CD4-positive, alpha-beta memory T cell (primary cell): ENCODE data around the gene HTR2A. TPM values are rescaled to one million over a fixed set of nuclear protein-coding genes. Genes with fewer than 3 reads are reported as not detected.
A peak's percentile ranks its signal among the peaks of the same experiment; 100 is the strongest.

ENCODE experiments used
- CTCF ChIA-PET: fragments of 350-600 bp; sonication (Branson Sonifier 250); formaldehyde crosslinking; loops from one replicate; lab custom pipeline; 2021; ENCODE audit warnings: inconsistent platforms; ENCODE audit not compliant: partially characterized antibody; lab: Charles Lee
- POLR2A ChIA-PET: fragments of 350-600 bp; sonication (Branson Sonifier 250); formaldehyde crosslinking; loops from one replicate; lab custom pipeline; 2021; ENCODE audit not compliant: partially characterized antibody; lab: Charles Lee
- DNase-seq, 5 donors: peaks; one replicate each; pipeline versions ENCODE4 v3.0.0 to v3.0.0-alpha.2; 2020 to 2022; ENCODE audit warnings: mixed read lengths in 1 of 5
- H3K27ac ChIP-seq: one replicate; pipeline ENCODE4 v1.7.0; 2013; ENCODE audit warnings: low read depth, low read length
- H3K27me3 ChIP-seq: 2 replicates; pipeline ENCODE4 v1.7.0; 2013; ENCODE audit warnings: mild to moderate bottlenecking, low read length, moderate library complexity; ENCODE audit not compliant: insufficient read depth
- H3K36me3 ChIP-seq: 2 replicates; pipeline ENCODE4 v1.7.0; 2013; ENCODE audit warnings: mild to moderate bottlenecking, low read length, moderate library complexity; ENCODE audit not compliant: insufficient read depth
- H3K4me1 ChIP-seq: 2 replicates; pipeline ENCODE4 v1.7.0; 2013; ENCODE audit warnings: mild to moderate bottlenecking, low read length, moderate library complexity; ENCODE audit not compliant: insufficient read depth
- H3K4me3 ChIP-seq, 2 donors: one replicate each; pipeline ENCODE4 v1.7.0; 2013; ENCODE audit warnings: low read length in 2 of 2, mild to moderate bottlenecking in 1 of 2
- H3K9me3 ChIP-seq, 2 donors: one replicate each; pipeline ENCODE4 v1.7.0; 2013; ENCODE audit warnings: low read length in 2 of 2, control low read depth in 1 of 2; ENCODE audit not compliant: control insufficient read depth in 1 of 2
- H3K27ac Mint-ChIP-seq, 7 donors: one replicate each; pipeline ENCODE4 v1.8.0; 2020 to 2021; ENCODE audit warnings: mixed read lengths in 7 of 7, mild to moderate bottlenecking in 6 of 7, inconsistent platforms in 3 of 7, moderate library complexity in 3 of 7
- H3K27me3 Mint-ChIP-seq, 2 donors: one replicate each; pipeline ENCODE4 v1.8.0; 2020 to 2021; ENCODE audit warnings: mixed read lengths in 2 of 2
- H3K36me3 Mint-ChIP-seq, 2 donors: one replicate each; pipeline ENCODE4 v1.8.0; 2020 to 2021; ENCODE audit warnings: mixed read lengths in 2 of 2, inconsistent platforms in 1 of 2, mild to moderate bottlenecking in 1 of 2
- H3K4me1 Mint-ChIP-seq, 4 donors: one replicate each; pipeline ENCODE4 v1.8.0; 2020 to 2021; ENCODE audit warnings: mixed read lengths in 4 of 4, mild to moderate bottlenecking in 1 of 4
- H3K4me3 Mint-ChIP-seq, 8 donors: one replicate each; pipeline ENCODE4 v1.8.0; 2020 to 2021; ENCODE audit warnings: mixed read lengths in 8 of 8, mild to moderate bottlenecking in 7 of 8, moderate library complexity in 6 of 8, inconsistent platforms in 3 of 8
- H3K9me3 Mint-ChIP-seq, 8 donors: one replicate each; pipeline ENCODE4 v1.8.0; 2020 to 2021; ENCODE audit warnings: mixed read lengths in 8 of 8, mild to moderate bottlenecking in 5 of 8, inconsistent platforms in 3 of 8, moderate library complexity in 1 of 8
- intact Hi-C: fragments of 100-400 bp; cut with micrococcal nuclease; formaldehyde crosslinking; loops from one replicate; pipeline ENCODE4 v1.15.1; 2023
- polyA plus RNA-seq, 2 donors: library from polyadenylated mRNA; unstranded; fragments of 300-500 nt; fragmentation: Illumina TruSeq; gene quantifications; one replicate each; pipeline ENCODE4 v1.2.3, GENCODE V29; 2021
- total RNA-seq, 2 experiments: library from RNA; stranded (reverse); gene quantifications; one replicate each; pipeline ENCODE4 v1.2.3, GENCODE V29; 2021

Gene HTR2A
- total and polyA plus RNA-seq, 4 experiments from 2014 or later = not detected

- Mint-ChIP-seq H3K36me3 (no peaks in the 10 kb centered on the region), H3K27ac (no peak overlapping the region), H3K4me3 (no peak overlapping the region), H3K4me1 (peaks cover 16 to 28% (median 21%) of the 10 kb centered on the region in 4 donors), H3K9me3 (no peaks in the 10 kb centered on the region), H3K27me3 (peaks cover 28 to 58% of the 10 kb centered on the region in 2 donors)
- H3K36me3 ChIP-seq = no peaks in the 10 kb centered on the region
- H3K27ac ChIP-seq = no peak overlapping the region
- peaks cover 13% of the 10 kb centered on the region for H3K4me1 ChIP-seq
- ChIA-PET POLR2A (no interaction called here), CTCF (interaction anchor here (1.1 to 1.4 kb wide), 5 partner anchors 7 to 1874 kb away, joined by 3 to 4 read pairs (median 3); no protein-coding TSS in a partner anchor)
- intact Hi-C loops = no loop called here
- peaks cover 10% of the 10 kb centered on the region for H3K27me3 ChIP-seq
- H3K9me3 ChIP-seq = no peaks in the 10 kb centered on the region
- no peak for DNase-seq
- no peak overlapping the region for H3K4me3 ChIP-seq
These were observed 1.5 kb downstream of the HTR2A start for GRCh38 chr13:46895381-46895780.

- H3K27me3 Mint-ChIP-seq = peaks cover 28 to 60% of the 10 kb centered on the region in 2 donors
- peaks cover 13% of the 10 kb centered on the region for H3K4me1 ChIP-seq
- DNase-seq = no peak
- peaks cover 16 to 28% (median 21%) of the 10 kb centered on the region in 4 donors for H3K4me1 Mint-ChIP-seq
- POLR2A ChIA-PET = no interaction called here
- H3K36me3 Mint-ChIP-seq = no peaks in the 10 kb centered on the region
- no peak overlapping the region for H3K27ac ChIP-seq
- H3K9me3 Mint-ChIP-seq = no peaks in the 10 kb centered on the region
- no peaks in the 10 kb centered on the region for H3K9me3 ChIP-seq
- H3K27me3 ChIP-seq = peaks cover 10% of the 10 kb centered on the region
- H3K36me3 ChIP-seq = no peaks in the 10 kb centered on the region
- CTCF ChIA-PET = interaction anchor here (1.1 to 1.4 kb wide), 5 partner anchors 8 to 1874 kb away, joined by 3 to 4 read pairs (median 3); no protein-coding TSS in a partner anchor
- no peak overlapping the region for H3K4me3 ChIP-seq
- H3K27ac Mint-ChIP-seq = no peak overlapping the region
- H3K4me3 Mint-ChIP-seq = peak overlapping the region; percentile 42 to 77 (median 70)
- intact Hi-C loops = loop anchor here (1.0 kb wide), 1 partner anchor 97 kb away; the partner anchor contains the start of gene ESD
These were observed 2.3 kb downstream of the HTR2A start for GRCh38 chr13:46894568-46894967.

GRCh38 chr13:46893798-46894560, 2.9 kb downstream of the HTR2A start:
- Histone ChIP-seq H3K27me3 (peaks cover 10% of the 10 kb centered on the region), H3K4me3 (peak overlapping the region in 1 of 2 donors; percentile 34), H3K36me3 (no peaks in the 10 kb centered on the region), H3K27ac (no peak overlapping the region), H3K4me1 (peaks cover 13% of the 10 kb centered on the region), H3K9me3 (no peaks in the 10 kb centered on the region)
- Mint-ChIP-seq H3K36me3 (no peaks in the 10 kb centered on the region), H3K27ac (no peak overlapping the region), H3K27me3 (peaks cover 28 to 63% of the 10 kb centered on the region in 2 donors), H3K4me3 (peak overlapping the region; percentile 68 to 77 (median 74)), H3K9me3 (no peaks in the 10 kb centered on the region), H3K4me1 (peaks cover 16 to 28% (median 21%) of the 10 kb centered on the region in 4 donors)
- peak; percentile 43 to 55 (median 52) for DNase-seq
- ChIA-PET CTCF (interaction anchor here (0.6 to 2.0 kb wide), 10 partner anchors 8 to 1875 kb away, joined by 3 to 11 read pairs (median 4); no protein-coding TSS in a partner anchor), POLR2A (no interaction called here)
- intact Hi-C loops = loop anchor here (1.0 kb wide), 1 partner anchor 97 kb away; the partner anchor contains the start of gene ESD

- Histone ChIP-seq H3K4me3 (no peak overlapping the region), H3K27me3 (peaks cover 10% of the 10 kb centered on the region), H3K9me3 (no peaks in the 10 kb centered on the region), H3K4me1 (peaks cover 13% of the 10 kb centered on the region), H3K36me3 (no peaks in the 10 kb centered on the region), H3K27ac (no peak overlapping the region)
- Mint-ChIP-seq H3K36me3 (no peaks in the 10 kb centered on the region), H3K4me3 (peak overlapping the region in 7 of 8 donors; percentile 51 to 77 (median 74)), H3K9me3 (no peaks in the 10 kb centered on the region), H3K27ac (no peak overlapping the region), H3K4me1 (peaks cover 16 to 28% (median 21%) of the 10 kb centered on the region in 4 donors), H3K27me3 (peaks cover 28 to 68% of the 10 kb centered on the region in 2 donors)
- ChIA-PET CTCF (interaction anchor here (0.6 to 2.0 kb wide), 6 partner anchors 9 to 1837 kb away, joined by 3 to 11 read pairs (median 4); no protein-coding TSS in a partner anchor), POLR2A (no interaction called here)
- intact Hi-C loops = no loop called here
- DNase-seq = no peak
These were observed 3.6 kb downstream of the HTR2A start for GRCh38 chr13:46893221-46893740.

- DNase-seq = no peak
- Histone ChIP-seq H3K27me3 (no peaks in the 10 kb centered on the region), H3K4me1 (no peaks in the 10 kb centered on the region), H3K9me3 (no peaks in the 10 kb centered on the region), H3K27ac (no peak overlapping the region), H3K4me3 (no peak overlapping the region), H3K36me3 (no peaks in the 10 kb centered on the region)
- ChIA-PET CTCF (no interaction called here), POLR2A (no interaction called here)
- no peak overlapping the region for H3K27ac Mint-ChIP-seq
- H3K4me1 Mint-ChIP-seq = no peaks in the 10 kb centered on the region
- H3K4me3 Mint-ChIP-seq = no peak overlapping the region
- intact Hi-C loops = no loop called here
- H3K36me3 Mint-ChIP-seq = no peaks in the 10 kb centered on the region
- peaks cover 27 to 34% of the 10 kb centered on the region in 2 donors for H3K27me3 Mint-ChIP-seq
- H3K9me3 Mint-ChIP-seq = peaks cover 0 to 6% (median 3%) of the 10 kb centered on the region in 8 donors
These were observed 11.8 kb downstream of the HTR2A start for GRCh38 chr13:46885018-46885417.

GRCh38 chr13:46884531-46884930, 12.3 kb downstream of the HTR2A start:
- POLR2A ChIA-PET = no interaction called here
- no peaks in the 10 kb centered on the region for H3K4me1 Mint-ChIP-seq
- intact Hi-C loops = no loop called here
- H3K9me3 ChIP-seq = no peaks in the 10 kb centered on the region
- no peak overlapping the region for H3K4me3 ChIP-seq
- H3K27ac Mint-ChIP-seq = no peak overlapping the region
- CTCF ChIA-PET = interaction anchor here (1.3 kb wide), 1 partner anchor 9 kb away, joined by 4 read pairs; no protein-coding TSS in a partner anchor
- no peak overlapping the region for H3K4me3 Mint-ChIP-seq
- peaks cover 0 to 6% (median 3%) of the 10 kb centered on the region in 8 donors for H3K9me3 Mint-ChIP-seq
- no peak for DNase-seq
- H3K27me3 Mint-ChIP-seq = peaks cover 28 to 30% of the 10 kb centered on the region in 2 donors
- no peaks in the 10 kb centered on the region for H3K27me3 ChIP-seq
- no peaks in the 10 kb centered on the region for H3K36me3 ChIP-seq
- no peak overlapping the region for H3K27ac ChIP-seq
- H3K4me1 ChIP-seq = no peaks in the 10 kb centered on the region
- H3K36me3 Mint-ChIP-seq = no peaks in the 10 kb centered on the region

- H3K36me3 Mint-ChIP-seq = no peaks in the 10 kb centered on the region
- Histone ChIP-seq H3K27me3 (no peaks in the 10 kb centered on the region), H3K4me1 (no peaks in the 10 kb centered on the region), H3K36me3 (no peaks in the 10 kb centered on the region), H3K27ac (no peak overlapping the region), H3K4me3 (no peak overlapping the region), H3K9me3 (no peaks in the 10 kb centered on the region)
- peaks cover 30 to 34% of the 10 kb centered on the region in 2 donors for H3K27me3 Mint-ChIP-seq
- H3K27ac Mint-ChIP-seq = no peak overlapping the region
- H3K9me3 Mint-ChIP-seq = peaks cover 0 to 4% (median 0%) of the 10 kb centered on the region in 8 donors
- H3K4me3 Mint-ChIP-seq = no peak overlapping the region
- no peaks in the 10 kb centered on the region for H3K4me1 Mint-ChIP-seq
- CTCF ChIA-PET = no interaction called here
- no peak for DNase-seq
- intact Hi-C loops = no loop called here
- POLR2A ChIA-PET = no interaction called here
These were observed 15.2 kb downstream of the HTR2A start for GRCh38 chr13:46881621-46882020.
